ENCODE measurements around the gene ANXA6.

The ANXA6 gene

GRCh38 chr5:151125421-151125820 lies 32.2 kb downstream of the ANXA6 start:
- H3K4me3 ChIP-seq (ENCODE audit: control insufficient read depth, low read depth, low read length): no peak overlapping the region
- DNase-seq (ENCODE audit: low read depth): no peak
- TF ChIP-seq, protein P1, sequence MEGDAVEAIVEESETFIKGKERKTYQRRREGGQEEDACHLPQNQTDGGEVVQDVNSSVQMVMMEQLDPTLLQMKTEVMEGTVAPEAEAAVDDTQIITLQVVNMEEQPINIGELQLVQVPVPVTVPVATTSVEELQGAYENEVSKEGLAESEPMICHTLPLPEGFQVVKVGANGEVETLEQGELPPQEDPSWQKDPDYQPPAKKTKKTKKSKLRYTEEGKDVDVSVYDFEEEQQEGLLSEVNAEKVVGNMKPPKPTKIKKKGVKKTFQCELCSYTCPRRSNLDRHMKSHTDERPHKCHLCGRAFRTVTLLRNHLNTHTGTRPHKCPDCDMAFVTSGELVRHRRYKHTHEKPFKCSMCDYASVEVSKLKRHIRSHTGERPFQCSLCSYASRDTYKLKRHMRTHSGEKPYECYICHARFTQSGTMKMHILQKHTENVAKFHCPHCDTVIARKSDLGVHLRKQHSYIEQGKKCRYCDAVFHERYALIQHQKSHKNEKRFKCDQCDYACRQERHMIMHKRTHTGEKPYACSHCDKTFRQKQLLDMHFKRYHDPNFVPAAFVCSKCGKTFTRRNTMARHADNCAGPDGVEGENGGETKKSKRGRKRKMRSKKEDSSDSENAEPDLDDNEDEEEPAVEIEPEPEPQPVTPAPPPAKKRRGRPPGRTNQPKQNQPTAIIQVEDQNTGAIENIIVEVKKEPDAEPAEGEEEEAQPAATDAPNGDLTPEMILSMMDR (conservative IDR thresholded peaks at IDR 0.05; ENCODE audit: control insufficient read depth, insufficient read depth, low read depth, low read length): no peak

DNA sequence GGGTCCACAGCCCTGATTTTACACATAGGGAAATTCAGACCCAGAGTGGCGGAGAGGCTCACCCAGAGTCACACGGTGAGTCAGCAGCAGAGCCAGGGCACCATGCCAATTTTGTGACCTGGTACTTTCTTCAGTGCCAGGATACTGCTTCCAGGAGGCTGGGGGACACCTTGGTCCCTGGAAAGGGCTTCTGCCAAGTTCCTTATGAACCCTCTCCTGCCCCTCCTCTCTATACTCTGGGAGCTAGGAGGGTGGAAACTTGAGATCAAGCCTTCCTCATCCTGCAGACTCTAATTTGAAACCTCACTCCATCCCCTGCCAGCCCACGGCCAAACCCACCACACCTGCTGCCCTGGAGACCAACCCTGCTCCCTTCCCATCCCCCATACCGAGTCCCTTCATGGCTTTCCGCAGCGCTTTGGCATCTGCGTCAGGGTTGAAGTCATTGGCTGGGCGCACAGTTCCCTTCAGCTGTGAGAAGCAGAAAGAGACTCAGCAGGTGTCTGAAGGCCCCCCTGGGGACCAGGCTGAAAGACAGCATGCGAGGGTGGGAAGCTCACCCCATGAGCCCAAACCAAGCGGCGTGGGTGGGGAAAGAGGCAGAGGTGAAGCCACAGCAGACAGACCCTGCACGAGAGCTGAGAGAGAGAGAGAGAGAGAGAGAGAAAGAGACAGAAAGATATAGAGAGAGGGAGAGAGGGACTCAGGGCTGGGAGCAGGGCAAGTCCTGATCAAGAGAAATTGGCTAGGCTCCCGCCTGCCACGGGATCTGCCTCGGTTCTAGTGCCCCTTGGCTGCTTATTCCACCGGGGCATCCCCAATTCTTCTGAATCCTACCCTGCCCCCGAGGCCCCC lies 33.5 kb downstream of the ANXA6 start:
- TF ChIP-seq, protein P1 (conservative IDR thresholded peaks at IDR 0.05; ENCODE audit: control insufficient read depth, insufficient read depth, low read depth, low read length): no peak
- peak; percentile 46 for DNase-seq (ENCODE audit: low read depth)

GRCh38 chr5:151122828-151123227 lies 34.8 kb downstream of the ANXA6 start:
- TF ChIP-seq, protein P1 (conservative IDR thresholded peaks at IDR 0.05; ENCODE audit: control insufficient read depth, insufficient read depth, low read depth, low read length): no peak
- no peak overlapping the region for H3K4me3 ChIP-seq (ENCODE audit: control insufficient read depth, low read depth, low read length)
- no peak for DNase-seq (ENCODE audit: low read depth)

More for the DNA sequence above, 33.5 kb downstream of the ANXA6 start:
- H3K4me3 ChIP-seq (ENCODE audit: control insufficient read depth, low read depth, low read length): no peak overlapping the region

DNA sequence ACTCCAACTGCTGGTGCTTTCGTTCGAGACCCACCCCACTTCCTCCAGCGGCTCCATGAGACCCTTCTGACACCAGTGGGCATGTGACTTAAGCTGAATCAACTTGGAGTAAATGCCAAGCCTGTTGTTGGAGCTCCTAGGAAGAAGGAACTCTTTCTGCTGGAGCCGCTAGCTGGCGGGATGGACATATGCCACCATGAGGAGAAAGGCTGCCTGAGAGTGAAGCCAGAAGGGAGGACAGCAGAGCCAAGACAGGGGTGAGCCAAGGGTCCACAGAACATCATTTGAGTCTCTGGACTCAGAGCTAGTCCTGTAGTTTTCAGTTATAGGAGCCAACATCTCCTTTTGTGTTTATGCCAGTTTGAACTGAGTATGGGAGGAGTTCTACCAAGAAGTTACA lies 35.9 kb downstream of the ANXA6 start:
- no peak overlapping the region for H3K4me3 ChIP-seq (ENCODE audit: control insufficient read depth, low read depth, low read length)
- TF ChIP-seq, protein P1 (conservative IDR thresholded peaks at IDR 0.05; ENCODE audit: control insufficient read depth, insufficient read depth, low read depth, low read length): no peak
- DNase-seq (ENCODE audit: low read depth): no peak

GRCh38 chr5:151121095-151121494 lies 36.5 kb downstream of the ANXA6 start:
- no peak for DNase-seq (ENCODE audit: low read depth)
- TF ChIP-seq, protein P1 (conservative IDR thresholded peaks at IDR 0.05; ENCODE audit: control insufficient read depth, insufficient read depth, low read depth, low read length): no peak
- H3K4me3 ChIP-seq (ENCODE audit: control insufficient read depth, low read depth, low read length): no peak overlapping the region

DNA sequence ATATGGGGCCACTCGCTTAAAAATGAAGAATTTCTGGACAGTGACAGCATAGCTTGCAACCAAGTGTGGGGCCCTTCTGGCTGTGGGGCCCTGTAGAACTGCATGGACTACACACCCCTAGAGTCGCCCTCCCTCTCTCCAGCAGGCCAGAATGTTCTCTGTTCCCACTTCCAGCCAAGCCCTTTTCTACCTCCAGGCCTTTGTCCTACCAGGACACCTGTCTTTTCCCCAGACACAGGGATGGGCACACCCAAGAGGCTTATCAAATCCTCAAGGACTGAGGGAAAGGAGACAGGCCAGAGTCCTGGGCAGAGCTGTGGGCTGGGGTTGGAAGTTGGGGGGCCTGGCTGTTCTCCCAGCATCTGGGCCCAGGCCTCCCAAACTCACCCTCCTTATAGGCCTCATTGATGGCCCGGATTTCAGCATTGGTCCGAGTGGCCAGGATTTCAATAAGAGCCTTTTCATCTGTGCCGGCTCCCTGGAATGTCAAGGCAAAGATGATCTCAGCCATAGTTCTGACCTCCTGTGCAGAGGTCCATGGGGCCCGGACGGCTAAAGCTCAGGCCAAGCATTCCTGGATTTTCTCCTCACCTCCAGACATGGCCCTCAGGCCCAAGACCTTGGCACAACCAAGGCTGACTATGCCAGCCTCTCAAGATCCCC lies 38.5 kb downstream of the ANXA6 start:
- H3K4me3 ChIP-seq (ENCODE audit: control insufficient read depth, low read depth, low read length): no peak overlapping the region
- TF ChIP-seq, protein P1 (conservative IDR thresholded peaks at IDR 0.05; ENCODE audit: control insufficient read depth, insufficient read depth, low read depth, low read length): no peak
- no peak for DNase-seq (ENCODE audit: low read depth)
